MM.1S (cell line): ENCODE measurements around the gene DENND1A.

Experiments
- DNase-seq: peaks from one replicate; pipeline ENCODE4 v3.0.0-alpha.2; 2015
- H2AFZ ChIP-seq: fragments of 300-600 bp; sonication (generic); 2 replicates; pipeline ENCODE4 v1.6.0; 2016; ENCODE audit warnings: antibody characterized with exemption, low read length
- H3F3A ChIP-seq: fragments of 300-600 bp; sonication (generic); 2 replicates; pipeline ENCODE4 v1.6.1; 2016; ENCODE audit warnings: mild to moderate bottlenecking, antibody characterized with exemption, low read length, moderate library complexity, mixed read lengths; ENCODE audit not compliant: insufficient read depth
- H3K27ac ChIP-seq: fragments of 300-600 bp; sonication (generic); 2 replicates; pipeline ENCODE4 v1.5.1; 2016; ENCODE audit warnings: mild to moderate bottlenecking, low read length
- H3K27me3 ChIP-seq: fragments of 300-600 bp; sonication (generic); replicated peaks from 2 replicates; pipeline ENCODE4 v1.6.0; 2016; ENCODE audit warnings: low read length; ENCODE audit not compliant: insufficient read depth
- H3K36me3 ChIP-seq: fragments of 300-600 bp; sonication (generic); replicated peaks from 2 replicates; pipeline ENCODE4 v1.6.1; 2016; ENCODE audit warnings: mild to moderate bottlenecking, low read length, mixed read lengths; ENCODE audit not compliant: insufficient read depth
- H3K4me1 ChIP-seq: fragments of 300-600 bp; sonication (generic); 2 replicates; pipeline ENCODE4 v1.6.1; 2016; ENCODE audit warnings: low read length, mixed read lengths
- H3K4me2 ChIP-seq: fragments of 300-600 bp; sonication (generic); 2 replicates; pipeline ENCODE4 v1.6.0; 2016; ENCODE audit warnings: low read depth, low read length
- H3K4me3 ChIP-seq: fragments of 300-600 bp; sonication (generic); 2 replicates; pipeline ENCODE4 v1.5.1; 2016; ENCODE audit warnings: low read length, mixed read lengths
- H3K79me2 ChIP-seq: fragments of 300-600 bp; sonication (generic); 2 replicates; pipeline ENCODE4 v1.6.1; 2016; ENCODE audit warnings: mixed run types, low read length, mixed read lengths
- H3K9ac ChIP-seq: fragments of 300-600 bp; sonication (generic); 2 replicates; pipeline ENCODE4 v1.6.1; 2016; ENCODE audit warnings: low read length, mixed read lengths
- H3K9me2 ChIP-seq: fragments of 300-600 bp; sonication (generic); replicated peaks from 2 replicates; pipeline ENCODE4 v1.6.1; 2016; ENCODE audit warnings: mild to moderate bottlenecking, low read length, mixed read lengths; ENCODE audit not compliant: insufficient read depth
- H3K9me3 ChIP-seq: fragments of 300-600 bp; sonication (generic); replicated peaks from 2 replicates; pipeline ENCODE4 v1.6.1; 2016; ENCODE audit warnings: mild to moderate bottlenecking, low read length, mixed read lengths; ENCODE audit not compliant: insufficient read depth
- H4K20me1 ChIP-seq: fragments of 300-600 bp; sonication (generic); 2 replicates; pipeline ENCODE4 v1.6.1; 2016; ENCODE audit warnings: mild to moderate bottlenecking, low read length, moderate library complexity, mixed read lengths; ENCODE audit not compliant: insufficient read depth
- CTCF ChIP-seq: fragments of 300-600 bp; sonication (generic); IDR thresholded peaks from 2 replicates; pipeline ENCODE4 v1.5.1; 2016; ENCODE audit warnings: antibody characterized with exemption, low read length, mixed read lengths
- EZH2 ChIP-seq: fragments of 300-600 bp; sonication (generic); optimal IDR thresholded peaks from 2 replicates; pipeline ENCODE3; 2017; ENCODE audit warnings: low read depth, mild to moderate bottlenecking, antibody characterized with exemption, low read length, mixed read lengths
- EZH2phosphoT487 ChIP-seq: fragments of 300-600 bp; sonication (generic); IDR thresholded peaks from 2 replicates; pipeline ENCODE4 v1.6.1; 2018; ENCODE audit warnings: antibody characterized with exemption, low read length

Gene DENND1A

GRCh38 chr9:123723135-123723875, 206.6 kb downstream of the DENND1A start:
- no peak overlapping the region for H3K4me2 ChIP-seq
- H3K4me1 ChIP-seq, result no peaks in the 10 kb centered on the region
- H3K79me2 ChIP-seq, result no peaks in the 10 kb centered on the region
- no peaks in the 10 kb centered on the region for H3K27me3 ChIP-seq
- no peak overlapping the region for H3K9ac ChIP-seq
- DNase-seq, result no peak
- H3K36me3 ChIP-seq, result no peaks in the 10 kb centered on the region
- no peaks in the 10 kb centered on the region for H4K20me1 ChIP-seq
- H2AFZ ChIP-seq, result no peak overlapping the region
- TF ChIP-seq CTCF (no peak), EZH2phosphoT487 (no peak)
- H3K9me2 ChIP-seq, result no peaks in the 10 kb centered on the region
- no peaks in the 10 kb centered on the region for H3F3A ChIP-seq
- no peak overlapping the region for H3K27ac ChIP-seq
- H3K9me3 ChIP-seq, result no peaks in the 10 kb centered on the region
- no peak overlapping the region for H3K4me3 ChIP-seq

DNA sequence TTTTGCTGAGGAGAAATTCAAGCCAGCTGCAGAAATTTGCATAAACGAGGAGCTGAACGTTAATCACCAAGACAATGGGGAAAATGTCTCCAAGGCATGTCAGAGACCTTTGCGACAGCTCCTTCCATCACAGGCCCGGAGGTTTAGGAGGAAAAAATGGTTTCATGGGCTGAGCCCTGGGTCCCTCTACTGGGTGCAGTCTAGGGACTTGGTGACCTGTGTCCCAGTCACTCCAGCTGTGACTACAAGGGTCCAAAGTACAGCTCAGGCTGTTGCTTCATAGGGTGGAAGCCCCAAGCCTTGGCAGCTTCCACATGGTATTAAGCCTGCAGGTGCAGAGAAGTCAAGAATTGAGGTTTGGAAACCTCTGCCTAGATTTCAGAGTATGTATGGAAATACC, 207.5 kb downstream of the DENND1A start:
- Histone ChIP-seq H3F3A (no peaks in the 10 kb centered on the region), H3K9me2 (no peaks in the 10 kb centered on the region), H3K27ac (no peak overlapping the region), H3K36me3 (no peaks in the 10 kb centered on the region), H3K27me3 (no peaks in the 10 kb centered on the region), H4K20me1 (no peaks in the 10 kb centered on the region), H3K79me2 (no peaks in the 10 kb centered on the region), H3K4me2 (no peak overlapping the region), H3K4me3 (no peak overlapping the region), H3K9me3 (no peaks in the 10 kb centered on the region), H2AFZ (no peak overlapping the region), H3K4me1 (no peaks in the 10 kb centered on the region), H3K9ac (no peak overlapping the region)
- TF ChIP-seq CTCF (no peak), EZH2phosphoT487 (no peak), EZH2 (no peak)
- no peak for DNase-seq

GRCh38 chr9:123718188-123718587, 211.7 kb downstream of the DENND1A start:
- no peaks in the 10 kb centered on the region for H3K9me2 ChIP-seq
- no peak overlapping the region for H3K4me2 ChIP-seq
- no peaks in the 10 kb centered on the region for H4K20me1 ChIP-seq
- H3F3A ChIP-seq, result no peaks in the 10 kb centered on the region
- H3K4me3 ChIP-seq, result no peak overlapping the region
- no peak for DNase-seq
- no peaks in the 10 kb centered on the region for H3K27me3 ChIP-seq
- H3K36me3 ChIP-seq, result no peaks in the 10 kb centered on the region
- no peaks in the 10 kb centered on the region for H3K79me2 ChIP-seq
- H3K4me1 ChIP-seq, result no peaks in the 10 kb centered on the region
- H3K9ac ChIP-seq, result no peak overlapping the region
- no peak for TF ChIP-seq EZH2
- TF ChIP-seq EZH2phosphoT487, result no peak
- no peak for TF ChIP-seq CTCF
- H3K27ac ChIP-seq, result no peak overlapping the region
- no peaks in the 10 kb centered on the region for H3K9me3 ChIP-seq
- H2AFZ ChIP-seq, result no peak overlapping the region
